SIG-M5 treated with dmso at 0.1 percent for 504 hours (cell line): ENCODE results near the gene KIF2C.
A peak's percentile ranks its signal among the peaks of the same experiment; 100 is the strongest.
"Not testable (repeated sequence)": the region's sequence is repeated elsewhere in the genome, so short reads cannot be mapped to it uniquely, and the experiment has no call there.

Experiments
- DNase-seq: peaks from one replicate; lab custom pipeline; 2025; ENCODE audit not compliant: unreplicated experiment; lab: John Stamatoyannopoulos, UW

Gene KIF2C

GRCh38 chr1:44739307-44740178 lies at the start of gene KIF2C:
TSS of gene KIF2C (plus strand) at chr1:44739837. CDS start at chr1:44739933, 96 bp downstream.
- peak; percentile 96 for DNase-seq

GRCh38 chr1:44693159-44693558 lies 46.5 kb upstream of the KIF2C start:
- DNase-seq, result no peak

GRCh38 chr1:44693900-44694299 lies 45.7 kb upstream of the KIF2C start:
- DNase-seq, result no peak

GRCh38 chr1:44694863-44695478 lies 44.7 kb upstream of the KIF2C start:
- DNase-seq, result no peak

GRCh38 chr1:44695671-44696070 lies 44.0 kb upstream of the KIF2C start:
- no peak for DNase-seq

GRCh38 chr1:44696101-44696500 lies 43.5 kb upstream of the KIF2C start:
- DNase-seq, result no peak

- peak; percentile 59 for DNase-seq
Observed at GRCh38 chr1:44696789-44697345, 42.8 kb upstream of the KIF2C start.

GRCh38 chr1:44698138-44698537 lies 41.5 kb upstream of the KIF2C start:
- peak; percentile 58 for DNase-seq

GRCh38 chr1:44699375-44699774 lies 40.3 kb upstream of the KIF2C start:
- DNase-seq, result not testable (repeated sequence)

- no peak for DNase-seq
Observed at GRCh38 chr1:44700573-44700972, 39.1 kb upstream of the KIF2C start.

- DNase-seq, result no peak
Observed at GRCh38 chr1:44701141-44701573, 38.5 kb upstream of the KIF2C start.

- DNase-seq, result no peak
Observed at GRCh38 chr1:44705470-44705869, 34.2 kb upstream of the KIF2C start.

GRCh38 chr1:44705938-44706337 lies 33.7 kb upstream of the KIF2C start:
- DNase-seq, result no peak

GRCh38 chr1:44707112-44707881 lies 32.3 kb upstream of the KIF2C start:
- no peak for DNase-seq

- DNase-seq, result peak; percentile 75
Observed at GRCh38 chr1:44707959-44708831, 31.4 kb upstream of the KIF2C start.

- no peak for DNase-seq
Observed at GRCh38 chr1:44713321-44713781, 26.3 kb upstream of the KIF2C start.

GRCh38 chr1:44714532-44714931 lies 25.1 kb upstream of the KIF2C start:
- no peak for DNase-seq

- DNase-seq, result peak; percentile 85
Observed at GRCh38 chr1:44714944-44715571, 24.6 kb upstream of the KIF2C start.

- DNase-seq, result no peak
Observed at GRCh38 chr1:44717156-44717555, 22.5 kb upstream of the KIF2C start.

- DNase-seq, result no peak
Observed at GRCh38 chr1:44717653-44718052, 22.0 kb upstream of the KIF2C start.
